ENCODE measurements around the gene PDE4D.

DNA sequence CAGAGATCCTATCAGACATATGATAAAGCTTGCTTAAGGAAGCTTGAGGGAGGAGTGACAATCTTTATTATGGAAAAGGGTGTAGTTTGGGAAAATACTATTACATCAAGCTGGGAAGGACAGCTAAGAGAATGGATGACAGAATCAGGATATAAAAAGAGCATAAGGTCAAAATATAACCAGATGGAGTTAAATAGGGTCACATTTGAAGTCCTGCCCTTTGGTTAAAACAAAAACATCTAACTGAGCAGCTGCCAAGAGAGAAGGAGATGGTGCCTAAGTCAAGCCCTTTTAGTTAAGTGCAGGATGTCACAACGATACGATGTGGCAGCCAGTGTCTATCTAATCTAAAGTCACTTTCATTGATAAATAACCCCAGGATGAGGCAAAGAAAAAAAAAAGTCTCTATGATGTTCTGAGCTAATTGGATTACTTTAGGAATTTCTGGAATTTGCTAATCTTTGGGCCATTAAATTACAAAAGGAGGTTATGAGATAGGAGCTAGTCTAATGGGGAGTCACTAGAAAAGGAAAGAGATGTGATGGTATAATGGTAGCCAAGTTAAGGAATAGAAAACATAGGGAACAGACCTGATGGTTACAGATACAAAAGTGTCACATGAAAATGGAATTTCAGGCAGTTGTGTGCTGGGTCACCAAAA is 365.2 kb downstream of the PDE4D start:
- TF ChIP-seq, protein P1, sequence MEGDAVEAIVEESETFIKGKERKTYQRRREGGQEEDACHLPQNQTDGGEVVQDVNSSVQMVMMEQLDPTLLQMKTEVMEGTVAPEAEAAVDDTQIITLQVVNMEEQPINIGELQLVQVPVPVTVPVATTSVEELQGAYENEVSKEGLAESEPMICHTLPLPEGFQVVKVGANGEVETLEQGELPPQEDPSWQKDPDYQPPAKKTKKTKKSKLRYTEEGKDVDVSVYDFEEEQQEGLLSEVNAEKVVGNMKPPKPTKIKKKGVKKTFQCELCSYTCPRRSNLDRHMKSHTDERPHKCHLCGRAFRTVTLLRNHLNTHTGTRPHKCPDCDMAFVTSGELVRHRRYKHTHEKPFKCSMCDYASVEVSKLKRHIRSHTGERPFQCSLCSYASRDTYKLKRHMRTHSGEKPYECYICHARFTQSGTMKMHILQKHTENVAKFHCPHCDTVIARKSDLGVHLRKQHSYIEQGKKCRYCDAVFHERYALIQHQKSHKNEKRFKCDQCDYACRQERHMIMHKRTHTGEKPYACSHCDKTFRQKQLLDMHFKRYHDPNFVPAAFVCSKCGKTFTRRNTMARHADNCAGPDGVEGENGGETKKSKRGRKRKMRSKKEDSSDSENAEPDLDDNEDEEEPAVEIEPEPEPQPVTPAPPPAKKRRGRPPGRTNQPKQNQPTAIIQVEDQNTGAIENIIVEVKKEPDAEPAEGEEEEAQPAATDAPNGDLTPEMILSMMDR (IDR thresholded peaks at IDR 0.05) = no peak
- TF ChIP-seq POLR2A (IDR thresholded peaks at IDR 0.05) = no peak
